Activated T-cell treated with anti-CD3 and anti-CD28 coated beads, Interleukin-2, amount 50 U/mL, for 72 hours (primary cell): ENCODE measurements around the gene TFAP2C. TPM values are rescaled to one million over a fixed set of nuclear protein-coding genes. Genes with fewer than 3 reads are reported as not detected.
"Not testable (repeated sequence)": the region's sequence is repeated elsewhere in the genome, so short reads cannot be mapped to it uniquely, and the experiment has no call there.

Source experiments
- ATAC-seq, 2 donors: fragments of 150-1000 bp; cut with Tn5 transposase; replicated peaks in 1 of 2; 2 replicates each; pipeline ENCODE4 v1.10.0; 2021; ENCODE audit warnings: moderate library complexity in 2 of 2, mild to moderate bottlenecking in 1 of 2
- DNase-seq, 2 donors: peaks; one replicate each; pipeline ENCODE4 v3.0.0; 2021 to 2022; ENCODE audit warnings: mixed read lengths in 1 of 2
- H3K27ac Mint-ChIP-seq: one replicate; pipeline ENCODE4 v1.8.0; 2022; ENCODE audit warnings: mild to moderate bottlenecking, moderate library complexity, mixed read lengths
- H3K27me3 Mint-ChIP-seq: one replicate; pipeline ENCODE4 v1.8.0; 2022; ENCODE audit warnings: low read depth, mixed read lengths
- H3K36me3 Mint-ChIP-seq, 2 donors: one replicate each; pipeline ENCODE4 v1.8.0; 2022; ENCODE audit warnings: mixed read lengths in 2 of 2, mild to moderate bottlenecking in 1 of 2; ENCODE audit not compliant: insufficient read depth in 2 of 2
- H3K4me1 Mint-ChIP-seq: one replicate; pipeline ENCODE4 v1.8.0; 2022; ENCODE audit warnings: low read depth, mixed read lengths
- H3K4me3 Mint-ChIP-seq, 2 donors: one replicate each; pipeline ENCODE4 v1.8.0; 2022; ENCODE audit warnings: mild to moderate bottlenecking in 2 of 2, mixed read lengths in 2 of 2, moderate library complexity in 2 of 2
- H3K9me3 Mint-ChIP-seq, 2 donors: one replicate each; pipeline ENCODE4 v1.8.0; 2022; ENCODE audit warnings: mixed read lengths in 2 of 2
- total RNA-seq, 2 donors: library from RNA; stranded (reverse); gene quantifications; one replicate each; pipeline ENCODE4 v1.2.3, GENCODE V29; 2022

TFAP2C gene
- total RNA-seq, 2 donors from 2014 or later, result 0.07 TPM; not detected in 1

GRCh38 chr20:56604673-56605072 is 24.4 kb upstream of the TFAP2C start:
- no peaks in the 10 kb centered on the region for H3K27me3 Mint-ChIP-seq
- no peaks in the 10 kb centered on the region for H3K9me3 Mint-ChIP-seq
- no peak overlapping the region for H3K4me3 Mint-ChIP-seq
- no peaks in the 10 kb centered on the region for H3K4me1 Mint-ChIP-seq
- DNase-seq (no peak), ATAC-seq (no peak)
- H3K27ac Mint-ChIP-seq, result no peak overlapping the region
- no peaks in the 10 kb centered on the region for H3K36me3 Mint-ChIP-seq

- no peaks in the 10 kb centered on the region for H3K4me1 Mint-ChIP-seq
- H3K36me3 Mint-ChIP-seq, result no peaks in the 10 kb centered on the region
- H3K27ac Mint-ChIP-seq, result no peak overlapping the region
- DNase-seq (no peak), ATAC-seq (no peak)
- H3K4me3 Mint-ChIP-seq, result no peak overlapping the region
- no peaks in the 10 kb centered on the region for H3K9me3 Mint-ChIP-seq
- H3K27me3 Mint-ChIP-seq, result no peaks in the 10 kb centered on the region
Observed at GRCh38 chr20:56605261-56605996, 23.7 kb upstream of the TFAP2C start.

GRCh38 chr20:56606174-56606945 is 22.7 kb upstream of the TFAP2C start:
- H3K27ac Mint-ChIP-seq, result no peak overlapping the region
- H3K4me1 Mint-ChIP-seq, result no peaks in the 10 kb centered on the region
- no peaks in the 10 kb centered on the region for H3K9me3 Mint-ChIP-seq
- H3K36me3 Mint-ChIP-seq, result no peaks in the 10 kb centered on the region
- H3K4me3 Mint-ChIP-seq, result no peak overlapping the region
- DNase-seq (no peak), ATAC-seq (no peak)
- H3K27me3 Mint-ChIP-seq, result no peaks in the 10 kb centered on the region

GRCh38 chr20:56607061-56607704 is 21.9 kb upstream of the TFAP2C start:
- ATAC-seq (no peak), DNase-seq (no peak)
- H3K36me3 Mint-ChIP-seq, result no peaks in the 10 kb centered on the region
- H3K4me1 Mint-ChIP-seq, result no peaks in the 10 kb centered on the region
- no peak overlapping the region for H3K4me3 Mint-ChIP-seq
- H3K27ac Mint-ChIP-seq, result no peak overlapping the region
- H3K9me3 Mint-ChIP-seq, result no peaks in the 10 kb centered on the region
- no peaks in the 10 kb centered on the region for H3K27me3 Mint-ChIP-seq

- H3K9me3 Mint-ChIP-seq, result no peaks in the 10 kb centered on the region
- no peaks in the 10 kb centered on the region for H3K27me3 Mint-ChIP-seq
- DNase-seq, result no peak
- no peak overlapping the region for H3K27ac Mint-ChIP-seq
- H3K36me3 Mint-ChIP-seq, result no peaks in the 10 kb centered on the region
- no peak for ATAC-seq
- H3K4me1 Mint-ChIP-seq, result no peaks in the 10 kb centered on the region
- H3K4me3 Mint-ChIP-seq, result no peak overlapping the region
Observed at GRCh38 chr20:56608376-56608775, 20.7 kb upstream of the TFAP2C start.

- Mint-ChIP-seq H3K4me1 (no peaks in the 10 kb centered on the region), H3K4me3 (no peak overlapping the region)
Observed at GRCh38 chr20:56609321-56609720, 19.8 kb upstream of the TFAP2C start.

GRCh38 chr20:56610098-56610497 is 19.0 kb upstream of the TFAP2C start:
- ATAC-seq (no peak), DNase-seq (no peak)
- H3K27me3 Mint-ChIP-seq, result no peaks in the 10 kb centered on the region
- H3K36me3 Mint-ChIP-seq, result no peaks in the 10 kb centered on the region
- no peak overlapping the region for H3K27ac Mint-ChIP-seq
- H3K4me1 Mint-ChIP-seq, result no peaks in the 10 kb centered on the region
- no peaks in the 10 kb centered on the region for H3K9me3 Mint-ChIP-seq
- H3K4me3 Mint-ChIP-seq, result no peak overlapping the region

More at GRCh38 chr20:56609321-56609720, 19.8 kb upstream of the TFAP2C start:
- Mint-ChIP-seq H3K36me3 (no peaks in the 10 kb centered on the region), H3K9me3 (no peaks in the 10 kb centered on the region), H3K27ac (no peak overlapping the region), H3K27me3 (no peaks in the 10 kb centered on the region)
- DNase-seq (no peak), ATAC-seq (no peak)

- H3K27ac Mint-ChIP-seq, result no peak overlapping the region
- no peaks in the 10 kb centered on the region for H3K4me1 Mint-ChIP-seq
- no peaks in the 10 kb centered on the region for H3K27me3 Mint-ChIP-seq
- H3K9me3 Mint-ChIP-seq, result no peaks in the 10 kb centered on the region
- H3K36me3 Mint-ChIP-seq, result no peaks in the 10 kb centered on the region
- DNase-seq (no peak), ATAC-seq (no peak)
- no peak overlapping the region for H3K4me3 Mint-ChIP-seq
Observed at GRCh38 chr20:56614196-56614595, 14.9 kb upstream of the TFAP2C start.

GRCh38 chr20:56616716-56617115 is 12.4 kb upstream of the TFAP2C start:
- ATAC-seq (no peak), DNase-seq (no peak)
- H3K4me1 Mint-ChIP-seq, result no peaks in the 10 kb centered on the region
- no peaks in the 10 kb centered on the region for H3K9me3 Mint-ChIP-seq
- no peaks in the 10 kb centered on the region for H3K36me3 Mint-ChIP-seq
- H3K27me3 Mint-ChIP-seq, result no peaks in the 10 kb centered on the region
- H3K4me3 Mint-ChIP-seq, result no peak overlapping the region
- no peak overlapping the region for H3K27ac Mint-ChIP-seq

GRCh38 chr20:56617489-56617888 is 11.6 kb upstream of the TFAP2C start:
- Mint-ChIP-seq H3K4me1 (no peaks in the 10 kb centered on the region), H3K4me3 (no peak overlapping the region), H3K27ac (no peak overlapping the region), H3K27me3 (no peaks in the 10 kb centered on the region), H3K9me3 (no peaks in the 10 kb centered on the region), H3K36me3 (no peaks in the 10 kb centered on the region)
- DNase-seq (no peak), ATAC-seq (no peak)

- DNase-seq, result no peak
- H3K36me3 Mint-ChIP-seq, result no peaks in the 10 kb centered on the region
- H3K4me1 Mint-ChIP-seq, result no peaks in the 10 kb centered on the region
- peaks cover 20% of the 10 kb centered on the region for H3K27me3 Mint-ChIP-seq
- H3K4me3 Mint-ChIP-seq, result no peak overlapping the region
- no peak overlapping the region for H3K27ac Mint-ChIP-seq
- no peaks in the 10 kb centered on the region for H3K9me3 Mint-ChIP-seq
- ATAC-seq, result no peak
Observed at GRCh38 chr20:56621730-56622129, 7.4 kb upstream of the TFAP2C start.

GRCh38 chr20:56623930-56624329 is 5.2 kb upstream of the TFAP2C start:
- H3K36me3 Mint-ChIP-seq, H3K27ac Mint-ChIP-seq, ATAC-seq, DNase-seq, H3K4me1 Mint-ChIP-seq, H3K9me3 Mint-ChIP-seq, H3K4me3 Mint-ChIP-seq: not testable (repeated sequence)
- peaks cover 36% of the 10 kb centered on the region for H3K27me3 Mint-ChIP-seq
